Measurements from ENCODE around the gene MYO5B.

Gene MYO5B

DNA sequence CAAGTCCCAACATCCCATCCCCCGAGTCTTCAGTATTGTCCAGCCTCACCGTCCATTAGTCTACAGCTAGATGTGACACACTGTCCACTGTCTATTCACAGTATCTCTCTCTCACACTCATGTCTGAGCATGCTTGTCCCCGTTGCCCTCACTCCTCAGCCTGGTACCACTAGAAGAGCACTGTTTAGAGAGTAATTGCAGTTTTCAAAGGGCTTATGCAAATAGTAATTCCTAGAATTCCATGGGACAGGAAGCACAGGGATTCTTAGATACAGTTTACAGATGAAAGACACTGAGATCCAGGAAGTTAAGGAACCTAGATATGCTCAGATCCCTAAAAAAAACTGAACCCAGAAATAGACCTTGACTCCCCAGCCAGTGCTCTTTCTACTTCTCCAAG, 125.5 kb downstream of the MYO5B start:
- no peak for DNase-seq (ENCODE audit: low read depth)

GRCh38 chr18:50065527-50065926, 129.4 kb downstream of the MYO5B start:
- DNase-seq (ENCODE audit: low read depth): no peak

- no peak for DNase-seq (ENCODE audit: low read depth)
These were observed 129.9 kb downstream of the MYO5B start for GRCh38 chr18:50065039-50065438.

GRCh38 chr18:50061876-50062517, 132.9 kb downstream of the MYO5B start:
- DNase-seq (ENCODE audit: low read depth): no peak

DNA sequence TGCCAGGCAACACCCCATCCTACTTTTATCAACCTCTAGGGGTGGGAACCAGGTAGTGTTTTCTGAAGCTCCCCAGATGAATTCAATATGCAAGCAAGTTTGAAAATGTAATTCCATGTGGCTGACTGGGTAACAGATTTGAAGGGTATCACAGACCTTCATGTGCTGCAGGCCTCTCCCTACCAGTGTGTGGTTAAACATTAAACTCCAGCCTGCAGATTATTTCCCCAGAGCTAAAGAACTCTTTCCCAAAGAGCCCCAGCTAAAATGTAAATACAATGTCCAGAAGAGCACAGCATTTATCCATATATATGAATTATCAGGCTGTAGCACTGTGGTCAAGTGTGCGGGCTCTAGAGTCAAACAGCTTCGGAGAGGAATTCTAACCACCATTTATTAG, 134.1 kb downstream of the MYO5B start:
- no peak for DNase-seq (ENCODE audit: low read depth)

- DNase-seq (ENCODE audit: low read depth): no peak
These were observed 136.2 kb downstream of the MYO5B start for GRCh38 chr18:50058731-50059130.

DNA sequence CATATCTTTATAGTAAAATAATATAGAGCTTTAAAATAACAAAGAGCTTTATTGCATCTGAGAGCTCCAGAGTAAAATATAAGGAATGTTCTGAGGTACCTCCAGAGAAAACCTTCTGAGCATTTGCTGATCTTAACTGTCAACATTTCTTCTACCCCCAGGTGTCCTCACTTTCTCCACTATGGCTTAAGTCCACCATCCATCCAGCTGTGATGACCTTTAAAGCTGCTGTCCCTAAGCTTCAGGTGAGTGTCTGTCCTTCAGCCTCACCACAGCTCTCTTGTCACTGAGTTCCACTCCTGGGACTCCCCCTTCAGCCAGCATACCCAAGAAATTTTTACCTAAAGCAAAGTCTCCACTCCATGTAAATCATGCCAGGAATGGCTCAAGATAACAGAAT, 137.9 kb downstream of the MYO5B start:
- DNase-seq (ENCODE audit: low read depth): no peak

DNA sequence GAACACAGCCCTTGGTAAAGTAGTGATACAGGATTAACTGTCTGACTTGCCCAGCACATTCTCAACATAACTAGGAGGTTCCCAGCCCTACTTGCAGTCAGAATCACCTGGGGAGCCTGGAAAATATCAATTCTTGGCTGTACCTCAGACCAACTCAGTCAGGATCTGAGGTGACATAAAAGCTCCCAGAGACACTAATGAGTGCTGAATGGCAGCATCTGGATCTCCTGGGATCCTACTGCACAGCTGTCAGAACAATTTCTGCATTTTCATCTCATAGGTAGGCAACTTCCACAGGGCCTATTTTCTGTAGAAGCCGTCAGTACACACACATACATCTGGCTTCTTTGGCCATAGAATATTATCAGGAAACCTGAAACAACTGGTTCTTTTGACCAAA, 138.8 kb downstream of the MYO5B start:
- DNase-seq (ENCODE audit: low read depth): no peak

GRCh38 chr18:50055488-50055887, 139.5 kb downstream of the MYO5B start:
- no peak for DNase-seq (ENCODE audit: low read depth)

DNA sequence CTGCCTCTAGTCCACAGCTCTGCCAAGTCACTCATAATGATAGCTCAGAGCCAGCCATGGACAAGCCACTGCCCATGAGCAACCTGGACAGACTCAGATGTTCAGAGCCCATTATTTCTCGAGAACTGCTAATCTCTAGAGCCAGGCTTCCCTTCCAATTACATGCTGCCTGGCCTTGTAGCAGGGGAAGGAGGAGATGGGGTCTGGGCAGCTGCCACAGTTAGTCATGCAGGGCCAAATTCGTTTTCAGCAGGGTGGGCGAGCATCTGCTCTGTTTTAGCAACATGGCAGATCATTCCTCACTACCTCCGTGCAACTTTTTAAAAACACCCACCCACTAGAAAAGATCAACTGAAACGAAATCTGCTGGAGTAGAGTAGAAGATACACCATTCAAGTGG, 141.8 kb downstream of the MYO5B start:
- no peak for DNase-seq (ENCODE audit: low read depth)

- DNase-seq (ENCODE audit: low read depth): peak; percentile 2
These were observed 143.7 kb downstream of the MYO5B start for GRCh38 chr18:50051288-50051687.

DNA sequence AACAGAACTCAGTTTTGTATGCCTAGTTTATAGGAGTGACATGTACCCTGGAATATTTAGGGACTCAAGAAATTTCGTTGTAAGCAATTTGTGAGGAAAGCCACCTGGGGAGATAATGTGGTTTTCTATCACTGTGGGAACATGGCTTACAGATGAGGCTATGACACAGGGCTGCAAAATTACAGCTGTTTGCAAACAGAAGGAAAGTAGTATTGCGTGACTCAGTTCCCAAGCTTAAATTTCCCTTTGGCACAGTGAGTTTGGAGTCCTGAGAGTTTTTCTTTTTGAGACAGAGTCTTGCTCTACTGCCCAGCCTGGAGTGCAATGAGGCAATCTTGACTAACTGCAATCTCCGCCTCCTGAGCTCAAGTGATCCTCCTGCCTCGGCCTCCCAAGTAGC, 149.8 kb downstream of the MYO5B start:
- DNase-seq (ENCODE audit: low read depth): no peak

GRCh38 chr18:50044402-50044801, 150.5 kb downstream of the MYO5B start:
- DNase-seq (ENCODE audit: low read depth): no peak

DNA sequence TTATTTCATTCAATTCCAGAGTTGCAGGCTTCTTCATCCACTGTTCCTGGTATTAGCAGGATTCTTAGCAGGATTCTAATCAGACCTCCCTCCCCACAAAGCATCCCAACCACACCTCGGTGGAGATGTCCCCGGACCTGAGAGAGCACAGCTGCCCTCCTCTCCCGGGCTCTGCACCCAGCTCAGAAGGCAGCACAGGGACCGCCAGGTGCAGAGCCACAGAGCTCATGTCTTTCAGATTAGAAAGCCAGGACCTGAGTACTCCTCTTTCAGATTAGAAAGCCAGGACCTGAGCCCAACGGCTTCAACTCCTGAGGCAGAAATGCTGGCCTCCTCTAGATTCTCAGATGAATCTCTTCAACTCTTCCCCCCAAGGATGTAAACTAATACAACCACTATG, 152.3 kb downstream of the MYO5B start:
- DNase-seq (ENCODE audit: low read depth): no peak

GRCh38 chr18:50039746-50040145, 155.2 kb downstream of the MYO5B start:
- no peak for DNase-seq (ENCODE audit: low read depth)

GRCh38 chr18:50038448-50038847, 156.5 kb downstream of the MYO5B start:
- no peak for DNase-seq (ENCODE audit: low read depth)

GRCh38 chr18:50034029-50034428, 160.9 kb downstream of the MYO5B start:
- no peak for DNase-seq (ENCODE audit: low read depth)

- no peak for DNase-seq (ENCODE audit: low read depth)
These were observed 161.9 kb downstream of the MYO5B start for GRCh38 chr18:50033004-50033403.

DNA sequence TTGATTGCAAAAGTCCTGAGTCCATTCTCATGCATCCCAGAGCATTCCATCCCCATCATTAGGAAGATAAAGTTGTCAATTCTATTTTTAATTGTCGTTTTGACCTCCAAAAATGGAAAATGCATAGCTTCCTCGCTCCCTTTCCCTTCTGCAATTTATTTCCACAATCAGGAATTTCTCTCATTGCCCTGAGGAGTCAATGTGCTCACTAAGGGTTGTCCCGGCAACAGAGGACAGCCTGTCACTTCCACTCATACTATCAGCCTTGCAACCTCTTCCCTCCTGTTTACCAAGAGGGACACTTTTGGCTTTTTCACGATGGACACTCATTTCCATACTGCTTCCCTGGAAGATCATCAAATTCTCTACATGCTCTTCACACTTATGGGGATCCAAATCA, 164.8 kb downstream of the MYO5B start:
- no peak for DNase-seq (ENCODE audit: low read depth)

- no peak for DNase-seq (ENCODE audit: low read depth)
These were observed 167.0 kb downstream of the MYO5B start for GRCh38 chr18:50027996-50028395.

DNA sequence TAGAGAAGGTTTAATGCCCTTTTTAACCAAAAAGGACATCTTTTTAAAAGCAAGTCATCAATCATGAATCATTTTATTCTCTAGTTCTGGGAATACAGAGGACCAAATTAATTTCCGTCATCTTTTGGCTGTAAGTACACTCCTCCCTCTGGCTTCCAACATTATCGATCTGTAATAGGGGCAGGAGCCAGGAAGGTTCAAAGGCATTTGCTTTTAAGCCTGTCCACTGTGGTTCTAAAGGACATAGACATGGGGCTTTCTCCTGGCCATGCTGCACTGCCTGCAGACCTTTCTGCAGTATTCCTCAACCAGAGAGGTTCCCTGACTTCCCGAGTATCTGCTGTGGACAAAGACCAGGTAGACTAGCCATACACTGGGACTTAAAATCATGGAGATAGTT, 170.5 kb downstream of the MYO5B start:
- no peak for DNase-seq (ENCODE audit: low read depth)

- DNase-seq (ENCODE audit: low read depth): no peak
These were observed 172.0 kb downstream of the MYO5B start for GRCh38 chr18:50022985-50023384.

DNA sequence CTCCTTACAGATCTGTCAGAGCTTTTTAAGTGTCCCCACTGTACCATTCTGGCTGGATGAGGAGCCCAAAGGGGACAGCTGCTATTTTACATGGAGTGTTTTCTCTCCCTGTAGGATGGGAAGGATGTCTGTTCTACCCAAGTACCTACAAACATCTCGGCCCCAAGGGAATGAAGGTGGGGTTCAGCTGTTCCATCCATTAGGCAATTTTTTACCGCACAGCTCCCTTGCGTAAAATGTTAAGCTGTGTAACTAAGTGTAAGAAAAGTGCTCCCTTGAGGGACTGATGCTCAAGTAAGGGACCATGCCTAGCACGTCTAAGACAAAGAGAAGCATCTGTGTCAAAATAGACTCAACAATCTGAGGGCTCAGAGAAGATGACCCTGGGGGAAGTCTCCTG, 180.3 kb downstream of the MYO5B start:
- no peak for DNase-seq (ENCODE audit: low read depth)

GRCh38 chr18:50013363-50014138, 181.4 kb downstream of the MYO5B start:
- no peak for DNase-seq (ENCODE audit: low read depth)

All from HS-5 (cell line).